Neural cell (in vitro differentiated cells): ENCODE data around the gene ARL15. TPM values are rescaled to one million over a fixed set of nuclear protein-coding genes. Genes with fewer than 3 reads are reported as not detected.
A peak's percentile ranks its signal among the peaks of the same experiment; 100 is the strongest.

Experiments used
- H2AFZ ChIP-seq: fragments of 200-600, 300-800 bp; sonication (generic), shearing (Covaris generic); 2 replicates; pipeline ENCODE4 v1.6.0; 2014; ENCODE audit warnings: low read depth, mild to moderate bottlenecking, antibody characterized with exemption, low read length, moderate library complexity
- H3F3A ChIP-seq: fragments of 200-600 bp; shearing (Covaris generic); 2 replicates; pipeline ENCODE4 v1.6.1; 2016; ENCODE audit warnings: mild to moderate bottlenecking, moderate library complexity, mixed read lengths, antibody characterized with exemption, low read length; ENCODE audit not compliant: insufficient read depth, poor library complexity, severe bottlenecking
- H3K27ac ChIP-seq: fragments of 200-600, 300-800 bp; sonication (generic), shearing (Covaris generic); 2 replicates; pipeline ENCODE4 v1.5.1; 2014; ENCODE audit warnings: mild to moderate bottlenecking, low read length, moderate library complexity
- H3K27me3 ChIP-seq: fragments of 300-800, 200-600 bp; sonication (generic), shearing (Covaris generic); 2 replicates; pipeline ENCODE4 v1.6.0; 2014; ENCODE audit warnings: mild to moderate bottlenecking, low read depth, low read length, moderate library complexity; ENCODE audit not compliant: insufficient read depth
- H3K36me3 ChIP-seq: fragments of 300-800, 200-600 bp; sonication (generic), shearing (Covaris generic); 2 replicates; pipeline ENCODE4 v1.5.1; 2014; ENCODE audit warnings: mild to moderate bottlenecking, antibody characterized with exemption, low read length, moderate library complexity; ENCODE audit not compliant: insufficient read depth
- H3K4me2 ChIP-seq: fragments of 300-800, 200-600 bp; sonication (generic), shearing (Covaris generic); 2 replicates; pipeline ENCODE4 v1.6.0; 2014; ENCODE audit warnings: mild to moderate bottlenecking, low read length
- H3K4me3 ChIP-seq: fragments of 300-800, 200-600 bp; sonication (generic), shearing (Covaris generic); 2 replicates; pipeline ENCODE4 v1.5.1; 2014; ENCODE audit warnings: mild to moderate bottlenecking, low read length, moderate library complexity
- H3K79me2 ChIP-seq: fragments of 200-600 bp; shearing (Covaris generic); replicated peaks from 2 replicates; pipeline ENCODE4 v1.6.0; 2014; ENCODE audit warnings: mild to moderate bottlenecking, low read length, moderate library complexity; ENCODE audit not compliant: insufficient read depth
- H3K9ac ChIP-seq: fragments of 300-800, 200-600 bp; sonication (generic), shearing (Covaris generic); 2 replicates; pipeline ENCODE4 v1.6.1; 2016; ENCODE audit warnings: mild to moderate bottlenecking, low read length, mixed read lengths
- H3K9me2 ChIP-seq: fragments of 200-600 bp; shearing (Covaris generic); 2 replicates; pipeline ENCODE4 v1.6.1; 2016; ENCODE audit warnings: mild to moderate bottlenecking, low read length, mixed read lengths; ENCODE audit not compliant: insufficient read depth
- H3K9me3 ChIP-seq: fragments of 200-600, 300-800 bp; sonication (generic), shearing (Covaris generic); 2 replicates; pipeline ENCODE4 v1.6.1; 2016; ENCODE audit warnings: mild to moderate bottlenecking, mixed run types, low read length, moderate library complexity, mixed read lengths
- H4K20me1 ChIP-seq: fragments of 200-600 bp; shearing (Covaris generic); 2 replicates; pipeline ENCODE4 v1.6.1; 2016; ENCODE audit warnings: mild to moderate bottlenecking, mixed run types; ENCODE audit not compliant: insufficient read depth
- EP300 ChIP-seq: fragments of 450-650 bp; conservative IDR thresholded peaks from 2 replicates; pipeline ENCODE4 v1.6.1; 2014; ENCODE audit warnings: antibody characterized with exemption, mild to moderate bottlenecking, moderate library complexity; ENCODE audit not compliant: poor library complexity, severe bottlenecking
- EZH2 ChIP-seq: fragments of 200-600, 300-800 bp; shearing (Covaris generic), sonication (generic); IDR thresholded peaks from 2 replicates; pipeline ENCODE4 v1.6.1; 2014; ENCODE audit warnings: antibody characterized with exemption, low read length, borderline replicate concordance, mild to moderate bottlenecking; ENCODE audit not compliant: insufficient read depth, poor library complexity, severe bottlenecking
- MXI1 ChIP-seq: fragments of 450-650 bp; conservative IDR thresholded peaks from 2 replicates; pipeline ENCODE4 v1.6.1; 2014; ENCODE audit warnings: antibody characterized with exemption, mild to moderate bottlenecking; ENCODE audit not compliant: poor library complexity, severe bottlenecking
- POLR2AphosphoS5 ChIP-seq: IDR thresholded peaks from 2 replicates; pipeline ENCODE4 v1.6.1; 2012
- RAD21 ChIP-seq: fragments of 450-650 bp; conservative IDR thresholded peaks from 2 replicates; pipeline ENCODE4 v1.6.1; 2014; ENCODE audit warnings: antibody characterized with exemption, mild to moderate bottlenecking, moderate library complexity
- SMC3 ChIP-seq: fragments of 450-650 bp; conservative IDR thresholded peaks from 2 replicates; pipeline ENCODE4 v1.6.1; 2014; ENCODE audit warnings: antibody characterized with exemption, mild to moderate bottlenecking, moderate library complexity; ENCODE audit not compliant: poor library complexity
- TAF1 ChIP-seq: IDR thresholded peaks from 2 replicates; pipeline ENCODE4 v1.6.1; 2012; ENCODE audit warnings: low read depth
- polyA minus RNA-seq: library from RNA; depleted of rRNA, polyadenylated mRNA; stranded (reverse); fragments of >200 nt; gene quantifications from 2 replicates; pipeline ENCODE4 v1.2.3, GENCODE V29; 2014
- polyA plus RNA-seq: library from polyadenylated mRNA; depleted of rRNA; stranded (reverse); fragments of >200 nt; gene quantifications from 2 replicates; pipeline ENCODE4 v1.2.3, GENCODE V29; 2014
- TF ChIP-seq, protein P1 (sequence below): fragments of 450-650 bp; IDR thresholded peaks from 2 replicates; pipeline ENCODE4 v1.5.1; 2014; ENCODE audit warnings: antibody characterized with exemption, mild to moderate bottlenecking, moderate library complexity; ENCODE audit not compliant: poor library complexity, severe bottlenecking
- TF ChIP-seq, protein P2 (sequence below): IDR thresholded peaks from 2 replicates; pipeline ENCODE4 v1.6.1; 2012; ENCODE audit warnings: borderline replicate concordance

ARL15 gene
- polyA plus RNA-seq (51.9 and 59.5 TPM in 2 replicates), polyA minus RNA-seq (89.8 and 108 TPM in 2 replicates)

DNA sequence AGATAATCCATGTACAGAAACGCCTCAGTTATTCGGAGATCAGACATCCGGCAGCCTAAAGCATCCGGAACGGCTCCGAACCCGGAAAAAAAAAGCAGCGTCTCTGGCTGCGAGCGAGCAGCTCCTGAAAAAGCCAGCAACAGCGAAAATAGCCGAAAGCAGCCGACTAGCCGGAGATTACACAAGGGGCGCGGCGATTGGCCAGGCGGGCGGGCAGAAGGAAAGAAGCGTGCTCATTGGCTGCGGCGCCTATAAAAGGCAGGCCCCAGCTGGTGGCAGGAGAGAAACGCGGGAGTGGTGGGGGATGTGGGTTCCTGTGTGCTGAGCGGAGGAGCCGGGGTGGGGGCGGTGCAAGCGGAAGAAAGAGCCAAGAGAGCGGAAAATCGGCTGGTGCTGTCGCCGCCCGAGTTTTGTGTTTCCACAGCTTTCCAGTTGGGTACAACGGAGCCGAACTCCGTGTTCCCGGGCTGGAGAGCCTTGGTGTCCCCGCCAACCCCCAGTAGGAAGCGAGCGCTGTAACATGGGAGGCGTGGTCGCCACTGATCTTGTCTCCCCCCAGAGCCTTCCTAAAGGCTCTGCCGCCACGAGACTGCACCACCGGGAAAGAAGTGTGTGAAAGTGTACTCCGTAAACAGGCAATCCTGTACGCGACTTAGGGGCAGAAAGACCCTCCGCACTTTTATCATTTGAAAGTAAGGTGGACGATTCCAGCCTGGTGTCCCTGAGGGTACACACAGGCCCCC lies at the start of gene ARL15:
ARL15 (minus strand) TSS at position 141 of the 743 bp plus-strand sequence.
- peak within 1 kb of the TSS; percentile 76 for H3K4me3 ChIP-seq
- H3K4me2 ChIP-seq = peak within 1 kb of the TSS; percentile 80
- no peaks in the 10 kb centered on the region for H4K20me1 ChIP-seq
- H3K9me3 ChIP-seq = no peaks in the 10 kb centered on the region
- peak within 1 kb of the TSS; percentile 86 for H3K27ac ChIP-seq
- peaks cover 20% of the 10 kb centered on the region for H3K79me2 ChIP-seq
- peak; percentile 57 for TF ChIP-seq EP300
- TF ChIP-seq, protein P1, sequence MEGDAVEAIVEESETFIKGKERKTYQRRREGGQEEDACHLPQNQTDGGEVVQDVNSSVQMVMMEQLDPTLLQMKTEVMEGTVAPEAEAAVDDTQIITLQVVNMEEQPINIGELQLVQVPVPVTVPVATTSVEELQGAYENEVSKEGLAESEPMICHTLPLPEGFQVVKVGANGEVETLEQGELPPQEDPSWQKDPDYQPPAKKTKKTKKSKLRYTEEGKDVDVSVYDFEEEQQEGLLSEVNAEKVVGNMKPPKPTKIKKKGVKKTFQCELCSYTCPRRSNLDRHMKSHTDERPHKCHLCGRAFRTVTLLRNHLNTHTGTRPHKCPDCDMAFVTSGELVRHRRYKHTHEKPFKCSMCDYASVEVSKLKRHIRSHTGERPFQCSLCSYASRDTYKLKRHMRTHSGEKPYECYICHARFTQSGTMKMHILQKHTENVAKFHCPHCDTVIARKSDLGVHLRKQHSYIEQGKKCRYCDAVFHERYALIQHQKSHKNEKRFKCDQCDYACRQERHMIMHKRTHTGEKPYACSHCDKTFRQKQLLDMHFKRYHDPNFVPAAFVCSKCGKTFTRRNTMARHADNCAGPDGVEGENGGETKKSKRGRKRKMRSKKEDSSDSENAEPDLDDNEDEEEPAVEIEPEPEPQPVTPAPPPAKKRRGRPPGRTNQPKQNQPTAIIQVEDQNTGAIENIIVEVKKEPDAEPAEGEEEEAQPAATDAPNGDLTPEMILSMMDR = no peak
- TF ChIP-seq EZH2 = no peak
- peak; percentile 32 for TF ChIP-seq RAD21
- peak; percentile 97 for TF ChIP-seq TAF1
- peak; percentile 8 for TF ChIP-seq SMC3
- TF ChIP-seq POLR2AphosphoS5 = peak; percentile 98
- TF ChIP-seq, protein P2, sequence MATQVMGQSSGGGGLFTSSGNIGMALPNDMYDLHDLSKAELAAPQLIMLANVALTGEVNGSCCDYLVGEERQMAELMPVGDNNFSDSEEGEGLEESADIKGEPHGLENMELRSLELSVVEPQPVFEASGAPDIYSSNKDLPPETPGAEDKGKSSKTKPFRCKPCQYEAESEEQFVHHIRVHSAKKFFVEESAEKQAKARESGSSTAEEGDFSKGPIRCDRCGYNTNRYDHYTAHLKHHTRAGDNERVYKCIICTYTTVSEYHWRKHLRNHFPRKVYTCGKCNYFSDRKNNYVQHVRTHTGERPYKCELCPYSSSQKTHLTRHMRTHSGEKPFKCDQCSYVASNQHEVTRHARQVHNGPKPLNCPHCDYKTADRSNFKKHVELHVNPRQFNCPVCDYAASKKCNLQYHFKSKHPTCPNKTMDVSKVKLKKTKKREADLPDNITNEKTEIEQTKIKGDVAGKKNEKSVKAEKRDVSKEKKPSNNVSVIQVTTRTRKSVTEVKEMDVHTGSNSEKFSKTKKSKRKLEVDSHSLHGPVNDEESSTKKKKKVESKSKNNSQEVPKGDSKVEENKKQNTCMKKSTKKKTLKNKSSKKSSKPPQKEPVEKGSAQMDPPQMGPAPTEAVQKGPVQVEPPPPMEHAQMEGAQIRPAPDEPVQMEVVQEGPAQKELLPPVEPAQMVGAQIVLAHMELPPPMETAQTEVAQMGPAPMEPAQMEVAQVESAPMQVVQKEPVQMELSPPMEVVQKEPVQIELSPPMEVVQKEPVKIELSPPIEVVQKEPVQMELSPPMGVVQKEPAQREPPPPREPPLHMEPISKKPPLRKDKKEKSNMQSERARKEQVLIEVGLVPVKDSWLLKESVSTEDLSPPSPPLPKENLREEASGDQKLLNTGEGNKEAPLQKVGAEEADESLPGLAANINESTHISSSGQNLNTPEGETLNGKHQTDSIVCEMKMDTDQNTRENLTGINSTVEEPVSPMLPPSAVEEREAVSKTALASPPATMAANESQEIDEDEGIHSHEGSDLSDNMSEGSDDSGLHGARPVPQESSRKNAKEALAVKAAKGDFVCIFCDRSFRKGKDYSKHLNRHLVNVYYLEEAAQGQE = peak; percentile 92
- peak; percentile 64 for TF ChIP-seq MXI1
- H2AFZ ChIP-seq = peak within 1 kb of the TSS; percentile 78
- peak within 1 kb of the TSS; percentile 87 for H3K9ac ChIP-seq
- H3F3A ChIP-seq = no peaks in the 10 kb centered on the region
- no peaks in the 10 kb centered on the region for H3K36me3 ChIP-seq
- peaks cover 13% of the 10 kb centered on the region for H3K27me3 ChIP-seq
- H3K9me2 ChIP-seq = no peaks in the 10 kb centered on the region

DNA sequence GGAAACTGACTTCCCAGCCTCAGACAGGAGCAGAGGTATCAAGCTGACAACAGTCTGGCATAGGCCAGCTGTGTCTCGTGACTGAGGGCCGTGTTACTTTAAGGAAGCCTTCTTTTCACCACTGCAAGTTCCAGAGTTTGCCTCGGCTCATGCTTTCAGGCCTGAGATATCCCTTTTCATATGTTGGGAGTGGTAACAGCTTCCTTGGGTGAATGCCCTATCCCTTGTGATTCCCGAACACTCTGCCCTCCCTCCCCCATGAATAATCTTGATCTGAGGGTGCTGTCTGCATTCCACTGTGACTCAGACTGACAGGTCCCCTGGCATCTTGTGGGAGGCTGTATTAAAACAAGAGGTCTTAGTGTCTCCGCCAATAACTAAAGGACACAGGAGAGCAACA lies 49.7 kb upstream of the ARL15 start:
- Histone ChIP-seq H3F3A (no peaks in the 10 kb centered on the region), H3K36me3 (no peaks in the 10 kb centered on the region), H3K9me2 (no peaks in the 10 kb centered on the region), H3K79me2 (no peaks in the 10 kb centered on the region), H2AFZ (no peak overlapping the region), H4K20me1 (no peaks in the 10 kb centered on the region), H3K27ac (no peak overlapping the region), H3K9me3 (no peaks in the 10 kb centered on the region), H3K9ac (no peak overlapping the region), H3K4me2 (no peak overlapping the region), H3K27me3 (no peaks in the 10 kb centered on the region), H3K4me3 (no peak overlapping the region)
- TF ChIP-seq, protein P1 = no peak
- TF ChIP-seq EZH2 (no peak), SMC3 (no peak), EP300 (no peak), POLR2AphosphoS5 (no peak), TAF1 (no peak), RAD21 (no peak), MXI1 (no peak)
- TF ChIP-seq, protein P2 = no peak
